CD4-positive, alpha-beta T cell (primary cell): ENCODE measurements around the gene PDE9A. TPM values are rescaled to one million over a fixed set of nuclear protein-coding genes. Genes with fewer than 3 reads are reported as not detected.

Source experiments
- ATAC-seq: fragments of 200-7000 bp; cut with Tn5 transposase; one replicate; pipeline ENCODE4 v1.10.0; 2022; ENCODE audit warnings: mild to moderate bottlenecking; ENCODE audit not compliant: poor library complexity
- CTCF ChIA-PET: fragments of 350-600 bp; sonication (Branson Sonifier 250); formaldehyde crosslinking; loops from one replicate; lab custom pipeline; 2021; ENCODE audit warnings: antibody characterized with exemption, inconsistent platforms; lab: Charles Lee
- POLR2A ChIA-PET: fragments of 350-600 bp; sonication (Branson Sonifier 250); formaldehyde crosslinking; loops from one replicate; lab custom pipeline; 2021; ENCODE audit warnings: antibody characterized with exemption, inconsistent platforms; lab: Charles Lee
- DNase-seq, 14 experiments: peaks; one replicate each; pipeline ENCODE4 v3.0.0-alpha.2; 2013 to 2020; ENCODE audit warnings: mixed read lengths in 2 of 14
- H3K27ac ChIP-seq, 2 donors: one replicate each; pipeline versions ENCODE4 v1.5.1 to v1.7.0; 2013; ENCODE audit warnings: low read length in 2 of 2, low read depth in 1 of 2, mild to moderate bottlenecking in 1 of 2
- H3K27me3 ChIP-seq, 2 experiments: 1 replicate in 1 of 2; 2 replicates in 1 of 2; pipeline versions ENCODE4 v1.6.1 to v1.7.0; 2013; ENCODE audit warnings: low read length in 2 of 2, control low read depth in 1 of 2, mild to moderate bottlenecking in 1 of 2, moderate library complexity in 1 of 2; ENCODE audit not compliant: insufficient read depth in 2 of 2, control insufficient read depth in 1 of 2
- H3K36me3 ChIP-seq: one replicate; pipeline ENCODE4 v1.6.1; 2013; ENCODE audit warnings: low read length, control low read depth; ENCODE audit not compliant: insufficient read depth
- H3K4me1 ChIP-seq: one replicate; pipeline ENCODE4 v1.6.1; 2013; ENCODE audit warnings: low read length, control low read depth; ENCODE audit not compliant: insufficient read depth
- H3K4me3 ChIP-seq: one replicate; pipeline ENCODE4 v1.5.1; 2013; ENCODE audit warnings: mild to moderate bottlenecking, low read length, moderate library complexity
- H3K9me3 ChIP-seq, 2 experiments: 1 replicate in 1 of 2; 2 replicates in 1 of 2; pipeline versions ENCODE4 v1.6.1 to v1.7.0; 2013; ENCODE audit warnings: low read length in 2 of 2, mild to moderate bottlenecking in 2 of 2, control low read depth in 1 of 2, moderate library complexity in 1 of 2; ENCODE audit not compliant: control insufficient read depth in 1 of 2, insufficient read depth in 1 of 2
- H3K27ac Mint-ChIP-seq: one replicate; pipeline ENCODE4 v1.8.0; 2020; ENCODE audit warnings: mixed read lengths
- H3K27me3 Mint-ChIP-seq: one replicate; pipeline ENCODE4 v1.8.0; 2021; ENCODE audit warnings: mixed read lengths
- H3K36me3 Mint-ChIP-seq: one replicate; pipeline ENCODE4 v1.8.0; 2021; ENCODE audit warnings: low read depth, mixed read lengths
- H3K4me1 Mint-ChIP-seq: one replicate; pipeline ENCODE4 v1.8.0; 2021; ENCODE audit warnings: low read depth, mixed read lengths
- H3K4me3 Mint-ChIP-seq: one replicate; pipeline ENCODE4 v1.8.0; 2020; ENCODE audit warnings: mild to moderate bottlenecking, mixed read lengths
- H3K9me3 Mint-ChIP-seq: one replicate; pipeline ENCODE4 v1.8.0; 2020; ENCODE audit warnings: mixed read lengths
- intact Hi-C, 2 experiments: fragments of 100-400 bp; cut with DNase I in 1 of 2; cut with micrococcal nuclease in 1 of 2; formaldehyde crosslinking; loops; one replicate each; pipeline versions ENCODE4 v1.15.1 to v1.9.0; 2023 to 2025; cut with DNase I, micrococcal nuclease
- total RNA-seq, 174 experiments: library from RNA in 2 of 174; stranded (reverse) in 2 of 174; gene quantifications; one replicate each; pipeline ENCODE4 v1.2.3 and lab custom pipeline; 2021 to 2026
- TF ChIP-seq, protein P1 (sequence below): fragments of 200-600 bp; IDR thresholded peaks from one replicate; pipeline ENCODE4 v1.8.0; 2022; ENCODE audit warnings: antibody characterized with exemption, mild to moderate bottlenecking

Gene PDE9A
- total RNA-seq, 2 experiments from 2014 or later, result 12.6 to 13.2 TPM

DNA sequence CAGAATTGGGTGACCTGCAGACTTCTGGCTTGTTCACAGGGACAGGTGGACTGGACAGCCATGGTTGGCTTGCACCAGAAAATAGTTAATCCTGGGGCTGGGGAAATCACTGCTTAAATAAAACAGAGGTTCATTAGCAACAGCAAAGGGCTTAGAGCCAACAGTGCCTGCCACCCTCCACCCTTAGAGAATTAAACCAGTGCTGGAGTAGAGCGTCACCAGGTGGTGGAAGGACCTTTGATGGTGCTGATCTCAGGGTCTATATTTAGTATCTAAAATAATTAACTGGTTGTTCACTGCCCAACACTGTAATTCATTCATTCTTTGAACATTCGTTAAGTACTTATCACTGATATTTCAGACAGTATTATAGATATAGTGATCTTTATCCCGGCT, 34.7 kb upstream of the PDE9A start:
- ChIA-PET CTCF (no interaction called here), POLR2A (no interaction called here)
- Mint-ChIP-seq H3K27ac (no peak overlapping the region), H3K27me3 (no peaks in the 10 kb centered on the region), H3K4me3 (no peak overlapping the region), H3K9me3 (no peaks in the 10 kb centered on the region), H3K4me1 (no peaks in the 10 kb centered on the region), H3K36me3 (no peaks in the 10 kb centered on the region)
- ATAC-seq (no peak), DNase-seq (no peak)
- Histone ChIP-seq H3K4me3 (no peak overlapping the region), H3K27ac (no peak overlapping the region), H3K9me3 (no peaks in the 10 kb centered on the region), H3K27me3 (no peaks in the 10 kb centered on the region), H3K36me3 (no peaks in the 10 kb centered on the region), H3K4me1 (peaks cover 36% of the 10 kb centered on the region)
- TF ChIP-seq, protein P1, sequence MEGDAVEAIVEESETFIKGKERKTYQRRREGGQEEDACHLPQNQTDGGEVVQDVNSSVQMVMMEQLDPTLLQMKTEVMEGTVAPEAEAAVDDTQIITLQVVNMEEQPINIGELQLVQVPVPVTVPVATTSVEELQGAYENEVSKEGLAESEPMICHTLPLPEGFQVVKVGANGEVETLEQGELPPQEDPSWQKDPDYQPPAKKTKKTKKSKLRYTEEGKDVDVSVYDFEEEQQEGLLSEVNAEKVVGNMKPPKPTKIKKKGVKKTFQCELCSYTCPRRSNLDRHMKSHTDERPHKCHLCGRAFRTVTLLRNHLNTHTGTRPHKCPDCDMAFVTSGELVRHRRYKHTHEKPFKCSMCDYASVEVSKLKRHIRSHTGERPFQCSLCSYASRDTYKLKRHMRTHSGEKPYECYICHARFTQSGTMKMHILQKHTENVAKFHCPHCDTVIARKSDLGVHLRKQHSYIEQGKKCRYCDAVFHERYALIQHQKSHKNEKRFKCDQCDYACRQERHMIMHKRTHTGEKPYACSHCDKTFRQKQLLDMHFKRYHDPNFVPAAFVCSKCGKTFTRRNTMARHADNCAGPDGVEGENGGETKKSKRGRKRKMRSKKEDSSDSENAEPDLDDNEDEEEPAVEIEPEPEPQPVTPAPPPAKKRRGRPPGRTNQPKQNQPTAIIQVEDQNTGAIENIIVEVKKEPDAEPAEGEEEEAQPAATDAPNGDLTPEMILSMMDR, result no peak
- intact Hi-C loops, result no loop called here

GRCh38 chr21:42619166-42619565, 34.3 kb upstream of the PDE9A start:
- no peak overlapping the region for H3K4me3 Mint-ChIP-seq
- POLR2A ChIA-PET, result no interaction called here
- ATAC-seq (no peak), DNase-seq (no peak)
- intact Hi-C loops, result no loop called here
- no peaks in the 10 kb centered on the region for H3K36me3 Mint-ChIP-seq
- no peak overlapping the region for H3K27ac ChIP-seq
- TF ChIP-seq, protein P1, result no peak
- H3K27ac Mint-ChIP-seq, result no peak overlapping the region
- H3K4me3 ChIP-seq, result no peak overlapping the region
- H3K4me1 ChIP-seq, result peaks cover 31% of the 10 kb centered on the region
- H3K9me3 ChIP-seq, result no peaks in the 10 kb centered on the region
- H3K36me3 ChIP-seq, result no peaks in the 10 kb centered on the region
- no peaks in the 10 kb centered on the region for H3K27me3 ChIP-seq
- H3K9me3 Mint-ChIP-seq, result no peaks in the 10 kb centered on the region
- H3K27me3 Mint-ChIP-seq, result no peaks in the 10 kb centered on the region
- CTCF ChIA-PET, result no interaction called here
- no peaks in the 10 kb centered on the region for H3K4me1 Mint-ChIP-seq

DNA sequence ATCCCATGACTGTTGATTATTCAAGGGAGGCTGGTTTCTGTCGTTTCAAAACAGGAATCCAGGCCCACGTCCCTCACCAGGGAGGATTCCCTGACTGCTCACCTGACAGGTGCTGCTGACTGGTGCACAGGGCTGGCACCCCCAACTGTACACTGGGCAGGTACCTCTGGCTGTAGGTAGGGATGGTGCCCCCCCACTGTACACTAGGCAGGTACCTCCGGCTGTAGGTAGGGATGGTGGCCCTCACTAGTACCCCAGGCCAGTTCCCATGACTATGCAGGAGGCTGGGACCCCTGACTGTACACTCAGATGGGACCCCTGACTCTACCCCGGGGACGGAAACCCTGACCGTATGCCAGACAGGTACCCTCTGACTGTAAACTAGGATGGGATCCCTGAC, 33.6 kb upstream of the PDE9A start:
- Histone ChIP-seq H3K4me1 (peaks cover 25% of the 10 kb centered on the region), H3K27ac (no peak overlapping the region), H3K4me3 (no peak overlapping the region), H3K27me3 (no peaks in the 10 kb centered on the region), H3K9me3 (no peaks in the 10 kb centered on the region), H3K36me3 (no peaks in the 10 kb centered on the region)
- no peak for ATAC-seq
- Mint-ChIP-seq H3K9me3 (no peaks in the 10 kb centered on the region), H3K4me1 (no peaks in the 10 kb centered on the region), H3K27me3 (no peaks in the 10 kb centered on the region), H3K4me3 (no peak overlapping the region), H3K36me3 (no peaks in the 10 kb centered on the region), H3K27ac (no peak overlapping the region)
- ChIA-PET POLR2A (no interaction called here), CTCF (no interaction called here)
- DNase-seq, result no peak
- TF ChIP-seq, protein P1, result no peak
- intact Hi-C loops, result no loop called here
